H1 (cell line): ENCODE measurements around the gene ALDH1A3. TPM values are rescaled to one million over a fixed set of nuclear protein-coding genes. Genes with fewer than 3 reads are reported as not detected.

Experiments used
- CBX5 ChIP-seq: fragments of 300-800, 300-1000 bp; sonication (generic); IDR thresholded peaks from 2 replicates; pipeline ENCODE4 v1.7.1; 2016; ENCODE audit warnings: antibody characterized with exemption, low read length, low read depth
- CHD2 ChIP-seq: IDR thresholded peaks from 2 replicates; pipeline ENCODE4 v1.6.1; 2012; ENCODE audit warnings: low read length, improper control_type of control experiment
- EP300 ChIP-seq, 2 experiments: IDR thresholded peaks; 1 replicate in 1 of 2; 2 replicates in 1 of 2; pipeline ENCODE4 v1.6.1; 2011 to 2012; ENCODE audit warnings: low read depth in 2 of 2, low read length in 2 of 2, mild to moderate bottlenecking in 2 of 2, borderline replicate concordance in 1 of 2, inconsistent platforms in 1 of 2, moderate library complexity in 1 of 2
- GTF2F1 ChIP-seq: IDR thresholded peaks from 2 replicates; pipeline ENCODE4 v1.6.1; 2012; ENCODE audit warnings: low read depth, low read length, improper control_type of control experiment, borderline replicate concordance
- MAFK ChIP-seq: IDR thresholded peaks from 2 replicates; pipeline ENCODE4 v1.6.1; 2012; ENCODE audit warnings: low read depth, mild to moderate bottlenecking, improper control_type of control experiment, low read length
- PHF8 ChIP-seq: fragments of 200-600 bp; sonication (generic); conservative IDR thresholded peaks from 2 replicates; pipeline ENCODE4 v1.7.1; 2012; ENCODE audit warnings: low read depth, mild to moderate bottlenecking, inconsistent platforms, low read length, moderate library complexity
- SIN3A ChIP-seq, 2 experiments: IDR thresholded peaks in 1 of 2; conservative IDR thresholded peaks in 1 of 2; 2 replicates each; pipeline ENCODE4 v1.6.1; 2011 to 2012; ENCODE audit warnings: low read length in 2 of 2, improper control_type of control experiment in 1 of 2, low read depth in 1 of 2, mild to moderate bottlenecking in 1 of 2
- polyA plus RNA-seq, 7 experiments: library from polyadenylated mRNA; depleted of rRNA in 3 of 7; stranded (reverse) in 5 of 7; unstranded in 2 of 7; fragments of >200 nt in 5 of 7; fragments of 200-250 nt in 2 of 7; gene quantifications; 1 replicate in 5 of 7; 2 replicates in 1 of 7; 4 replicates in 1 of 7; pipeline versions ENCODE4 v1.2.1 to v1.2.3, GENCODE V29; 2011 to 2013; ENCODE audit warnings: missing spikeins in 2 of 7, mixed read lengths in 2 of 7
- total RNA-seq: library from RNA; stranded (reverse); fragmentation: NEBNext Ultra II Directional; extraction: Animal tissue kit (Norgen Biotek cat#: 25700); gene quantifications from 2 replicates; pipeline ENCODE4 v1.2.1, GENCODE V29; 2021
- TF ChIP-seq, protein P1 (sequence below): fragments of 300-600 bp; sonication (generic); IDR thresholded peaks from 2 replicates; pipeline ENCODE4 v1.7.1; 2012; ENCODE audit warnings: low read length, moderate library complexity, mild to moderate bottlenecking, inconsistent platforms; ENCODE audit not compliant: insufficient replicate concordance
- TF ChIP-seq, protein P2 (sequence below): IDR thresholded peaks from 2 replicates; pipeline ENCODE4 v1.6.1; 2012; ENCODE audit warnings: low read length, inconsistent platforms

Gene ALDH1A3
- total and polyA plus RNA-seq, 2 of the 8 experiments (the other 6 are each of a cell fraction or from before 2014, with no cell fraction given), result 2.2 to 5.5 TPM

DNA sequence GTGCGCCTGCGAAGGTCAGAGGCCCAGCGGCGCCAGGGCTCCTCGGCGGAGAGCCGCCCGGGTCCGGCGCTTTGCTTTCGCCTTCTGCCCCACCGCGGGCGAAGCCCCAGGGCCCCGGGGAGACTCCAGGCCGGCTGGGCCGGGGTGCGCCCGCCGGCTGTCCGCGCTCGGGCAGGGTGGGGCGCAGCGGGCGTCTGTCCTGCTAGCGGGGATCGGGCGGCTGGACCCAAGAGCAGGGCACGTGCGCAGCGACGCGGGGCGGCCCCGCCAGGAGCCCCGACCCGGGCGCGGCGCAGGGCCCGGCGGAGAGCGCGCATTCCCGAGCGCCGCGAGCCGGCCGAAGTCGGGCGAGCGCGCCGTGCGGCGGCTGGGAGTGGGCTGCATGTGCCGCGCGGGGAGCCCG is 569 bp upstream of the ALDH1A3 start (continued):
- TF ChIP-seq, protein P1, sequence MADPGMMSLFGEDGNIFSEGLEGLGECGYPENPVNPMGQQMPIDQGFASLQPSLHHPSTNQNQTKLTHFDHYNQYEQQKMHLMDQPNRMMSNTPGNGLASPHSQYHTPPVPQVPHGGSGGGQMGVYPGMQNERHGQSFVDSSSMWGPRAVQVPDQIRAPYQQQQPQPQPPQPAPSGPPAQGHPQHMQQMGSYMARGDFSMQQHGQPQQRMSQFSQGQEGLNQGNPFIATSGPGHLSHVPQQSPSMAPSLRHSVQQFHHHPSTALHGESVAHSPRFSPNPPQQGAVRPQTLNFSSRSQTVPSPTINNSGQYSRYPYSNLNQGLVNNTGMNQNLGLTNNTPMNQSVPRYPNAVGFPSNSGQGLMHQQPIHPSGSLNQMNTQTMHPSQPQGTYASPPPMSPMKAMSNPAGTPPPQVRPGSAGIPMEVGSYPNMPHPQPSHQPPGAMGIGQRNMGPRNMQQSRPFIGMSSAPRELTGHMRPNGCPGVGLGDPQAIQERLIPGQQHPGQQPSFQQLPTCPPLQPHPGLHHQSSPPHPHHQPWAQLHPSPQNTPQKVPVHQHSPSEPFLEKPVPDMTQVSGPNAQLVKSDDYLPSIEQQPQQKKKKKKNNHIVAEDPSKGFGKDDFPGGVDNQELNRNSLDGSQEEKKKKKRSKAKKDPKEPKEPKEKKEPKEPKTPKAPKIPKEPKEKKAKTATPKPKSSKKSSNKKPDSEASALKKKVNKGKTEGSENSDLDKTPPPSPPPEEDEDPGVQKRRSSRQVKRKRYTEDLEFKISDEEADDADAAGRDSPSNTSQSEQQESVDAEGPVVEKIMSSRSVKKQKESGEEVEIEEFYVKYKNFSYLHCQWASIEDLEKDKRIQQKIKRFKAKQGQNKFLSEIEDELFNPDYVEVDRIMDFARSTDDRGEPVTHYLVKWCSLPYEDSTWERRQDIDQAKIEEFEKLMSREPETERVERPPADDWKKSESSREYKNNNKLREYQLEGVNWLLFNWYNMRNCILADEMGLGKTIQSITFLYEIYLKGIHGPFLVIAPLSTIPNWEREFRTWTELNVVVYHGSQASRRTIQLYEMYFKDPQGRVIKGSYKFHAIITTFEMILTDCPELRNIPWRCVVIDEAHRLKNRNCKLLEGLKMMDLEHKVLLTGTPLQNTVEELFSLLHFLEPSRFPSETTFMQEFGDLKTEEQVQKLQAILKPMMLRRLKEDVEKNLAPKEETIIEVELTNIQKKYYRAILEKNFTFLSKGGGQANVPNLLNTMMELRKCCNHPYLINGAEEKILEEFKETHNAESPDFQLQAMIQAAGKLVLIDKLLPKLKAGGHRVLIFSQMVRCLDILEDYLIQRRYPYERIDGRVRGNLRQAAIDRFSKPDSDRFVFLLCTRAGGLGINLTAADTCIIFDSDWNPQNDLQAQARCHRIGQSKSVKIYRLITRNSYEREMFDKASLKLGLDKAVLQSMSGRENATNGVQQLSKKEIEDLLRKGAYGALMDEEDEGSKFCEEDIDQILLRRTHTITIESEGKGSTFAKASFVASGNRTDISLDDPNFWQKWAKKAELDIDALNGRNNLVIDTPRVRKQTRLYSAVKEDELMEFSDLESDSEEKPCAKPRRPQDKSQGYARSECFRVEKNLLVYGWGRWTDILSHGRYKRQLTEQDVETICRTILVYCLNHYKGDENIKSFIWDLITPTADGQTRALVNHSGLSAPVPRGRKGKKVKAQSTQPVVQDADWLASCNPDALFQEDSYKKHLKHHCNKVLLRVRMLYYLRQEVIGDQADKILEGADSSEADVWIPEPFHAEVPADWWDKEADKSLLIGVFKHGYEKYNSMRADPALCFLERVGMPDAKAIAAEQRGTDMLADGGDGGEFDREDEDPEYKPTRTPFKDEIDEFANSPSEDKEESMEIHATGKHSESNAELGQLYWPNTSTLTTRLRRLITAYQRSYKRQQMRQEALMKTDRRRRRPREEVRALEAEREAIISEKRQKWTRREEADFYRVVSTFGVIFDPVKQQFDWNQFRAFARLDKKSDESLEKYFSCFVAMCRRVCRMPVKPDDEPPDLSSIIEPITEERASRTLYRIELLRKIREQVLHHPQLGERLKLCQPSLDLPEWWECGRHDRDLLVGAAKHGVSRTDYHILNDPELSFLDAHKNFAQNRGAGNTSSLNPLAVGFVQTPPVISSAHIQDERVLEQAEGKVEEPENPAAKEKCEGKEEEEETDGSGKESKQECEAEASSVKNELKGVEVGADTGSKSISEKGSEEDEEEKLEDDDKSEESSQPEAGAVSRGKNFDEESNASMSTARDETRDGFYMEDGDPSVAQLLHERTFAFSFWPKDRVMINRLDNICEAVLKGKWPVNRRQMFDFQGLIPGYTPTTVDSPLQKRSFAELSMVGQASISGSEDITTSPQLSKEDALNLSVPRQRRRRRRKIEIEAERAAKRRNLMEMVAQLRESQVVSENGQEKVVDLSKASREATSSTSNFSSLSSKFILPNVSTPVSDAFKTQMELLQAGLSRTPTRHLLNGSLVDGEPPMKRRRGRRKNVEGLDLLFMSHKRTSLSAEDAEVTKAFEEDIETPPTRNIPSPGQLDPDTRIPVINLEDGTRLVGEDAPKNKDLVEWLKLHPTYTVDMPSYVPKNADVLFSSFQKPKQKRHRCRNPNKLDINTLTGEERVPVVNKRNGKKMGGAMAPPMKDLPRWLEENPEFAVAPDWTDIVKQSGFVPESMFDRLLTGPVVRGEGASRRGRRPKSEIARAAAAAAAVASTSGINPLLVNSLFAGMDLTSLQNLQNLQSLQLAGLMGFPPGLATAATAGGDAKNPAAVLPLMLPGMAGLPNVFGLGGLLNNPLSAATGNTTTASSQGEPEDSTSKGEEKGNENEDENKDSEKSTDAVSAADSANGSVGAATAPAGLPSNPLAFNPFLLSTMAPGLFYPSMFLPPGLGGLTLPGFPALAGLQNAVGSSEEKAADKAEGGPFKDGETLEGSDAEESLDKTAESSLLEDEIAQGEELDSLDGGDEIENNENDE, result no peak
- 0 out of 2 replicates have a peak, but pooled peaks have one; percentile 38 for TF ChIP-seq PHF8
- TF ChIP-seq, protein P2, sequence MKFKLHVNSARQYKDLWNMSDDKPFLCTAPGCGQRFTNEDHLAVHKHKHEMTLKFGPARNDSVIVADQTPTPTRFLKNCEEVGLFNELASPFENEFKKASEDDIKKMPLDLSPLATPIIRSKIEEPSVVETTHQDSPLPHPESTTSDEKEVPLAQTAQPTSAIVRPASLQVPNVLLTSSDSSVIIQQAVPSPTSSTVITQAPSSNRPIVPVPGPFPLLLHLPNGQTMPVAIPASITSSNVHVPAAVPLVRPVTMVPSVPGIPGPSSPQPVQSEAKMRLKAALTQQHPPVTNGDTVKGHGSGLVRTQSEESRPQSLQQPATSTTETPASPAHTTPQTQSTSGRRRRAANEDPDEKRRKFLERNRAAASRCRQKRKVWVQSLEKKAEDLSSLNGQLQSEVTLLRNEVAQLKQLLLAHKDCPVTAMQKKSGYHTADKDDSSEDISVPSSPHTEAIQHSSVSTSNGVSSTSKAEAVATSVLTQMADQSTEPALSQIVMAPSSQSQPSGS, result no peak
- TF ChIP-seq GTF2F1, result no peak
- TF ChIP-seq CBX5, result no peak
- TF ChIP-seq MAFK, result no peak
- no peak for TF ChIP-seq SIN3A (conservative IDR thresholded peaks at IDR 0.05 in 1 of 2, IDR thresholded peaks at IDR 0.05 in 1 of 2; ENCODE audit: low read depth in 1 of 2, low read length in 2 of 2)
- TF ChIP-seq EP300 (IDR thresholded peaks at IDR 0.05; ENCODE audit: borderline replicate concordance in 1 of 2, low read depth in 2 of 2, low read length in 2 of 2), result no peak
- TF ChIP-seq CHD2, result no peak
